Head of caudate nucleus (tissue), 42 donors: Measurements from ENCODE around the gene KRTAP4-7.
"Not testable (repeated sequence)": the region's sequence is repeated elsewhere in the genome, so short reads cannot be mapped to it uniquely, and the experiment has no call there.

Experiments
- DNase-seq, 42 donors: peaks; one replicate each; pipeline versions ENCODE4 v3.0.0 to v3.0.0-alpha.2; 2020 to 2021; ENCODE audit warnings: mixed read lengths in 7 of 42
- intact Hi-C: fragments of 100-400 bp; cut with DNase I; formaldehyde crosslinking; loops from one replicate; pipeline ENCODE4 v1.15.0; 2022

Gene KRTAP4-7

DNA sequence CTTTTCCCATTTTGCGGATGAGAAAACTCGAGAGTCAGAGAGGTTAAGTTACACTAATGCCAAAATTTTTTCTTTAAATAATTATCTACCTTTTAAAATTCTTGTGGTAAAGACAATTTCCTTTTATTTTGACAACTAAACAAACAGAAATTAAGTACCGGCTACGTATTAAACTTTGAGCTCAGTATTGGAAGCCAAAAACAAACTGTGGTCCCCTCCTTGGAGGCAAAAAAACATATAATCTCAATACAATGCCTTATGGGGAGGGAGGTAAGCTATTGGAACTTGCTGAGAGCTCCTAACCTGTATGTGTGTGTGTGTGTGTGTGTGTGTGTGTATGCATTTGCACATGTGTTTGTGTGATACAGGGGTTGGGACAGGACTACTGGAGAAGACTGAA, 20.5 kb upstream of the KRTAP4-7 start:
- intact Hi-C loops, result no loop called here
- DNase-seq, result no peak

DNA sequence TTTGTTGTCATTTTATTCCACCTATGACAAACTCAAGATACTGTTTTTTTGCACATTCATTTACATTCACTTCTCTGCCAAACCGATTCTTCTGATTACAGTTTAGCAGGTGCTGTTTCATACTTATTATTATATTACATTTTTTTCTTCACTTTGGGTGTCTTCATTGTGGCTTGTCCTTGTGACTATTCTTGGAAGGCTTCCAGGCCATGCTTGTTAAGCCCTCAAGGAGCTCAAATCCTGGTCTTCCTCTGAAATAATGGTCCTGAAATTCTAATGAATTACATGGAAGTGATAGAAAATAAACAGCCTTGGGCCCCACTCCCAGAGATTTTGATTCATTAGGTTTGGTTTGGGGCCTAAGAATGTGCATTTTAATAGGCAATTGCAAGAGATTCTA, 19.6 kb upstream of the KRTAP4-7 start:
- no peak for DNase-seq
- intact Hi-C loops, result no loop called here

DNA sequence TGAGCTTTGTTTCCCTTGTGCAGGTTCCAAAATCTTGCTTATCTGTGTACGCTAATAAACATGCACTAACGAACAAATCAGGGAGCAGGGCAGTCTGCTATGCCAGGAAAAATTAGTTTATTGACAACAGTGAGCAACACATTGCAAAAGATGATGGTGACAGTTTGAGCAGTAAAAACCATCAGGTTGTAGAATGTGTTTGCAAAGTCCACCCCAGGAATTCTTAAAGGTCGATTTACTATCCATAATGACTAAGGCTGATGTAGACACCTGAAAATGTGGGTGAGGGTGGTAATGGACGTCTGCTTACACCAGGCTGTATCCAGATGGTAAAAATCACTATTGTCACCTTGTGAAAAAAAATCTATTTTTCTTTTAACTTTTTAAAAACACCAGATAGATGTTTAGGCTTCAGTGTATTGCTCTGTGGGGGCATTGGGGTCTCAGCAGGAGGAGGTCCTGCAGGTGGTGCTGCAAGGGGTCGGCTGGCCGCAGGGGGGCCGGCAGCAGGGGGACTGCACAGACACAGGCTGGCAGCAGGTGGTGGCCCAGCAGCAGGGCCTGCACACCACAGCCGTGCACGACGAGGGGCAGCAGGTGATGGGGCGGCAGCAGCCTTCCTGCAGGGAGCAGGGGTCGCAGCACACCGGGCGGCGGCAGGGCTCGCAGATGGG, 18.8 kb upstream of the KRTAP4-7 start:
- intact Hi-C loops, DNase-seq: not testable (repeated sequence)

DNA sequence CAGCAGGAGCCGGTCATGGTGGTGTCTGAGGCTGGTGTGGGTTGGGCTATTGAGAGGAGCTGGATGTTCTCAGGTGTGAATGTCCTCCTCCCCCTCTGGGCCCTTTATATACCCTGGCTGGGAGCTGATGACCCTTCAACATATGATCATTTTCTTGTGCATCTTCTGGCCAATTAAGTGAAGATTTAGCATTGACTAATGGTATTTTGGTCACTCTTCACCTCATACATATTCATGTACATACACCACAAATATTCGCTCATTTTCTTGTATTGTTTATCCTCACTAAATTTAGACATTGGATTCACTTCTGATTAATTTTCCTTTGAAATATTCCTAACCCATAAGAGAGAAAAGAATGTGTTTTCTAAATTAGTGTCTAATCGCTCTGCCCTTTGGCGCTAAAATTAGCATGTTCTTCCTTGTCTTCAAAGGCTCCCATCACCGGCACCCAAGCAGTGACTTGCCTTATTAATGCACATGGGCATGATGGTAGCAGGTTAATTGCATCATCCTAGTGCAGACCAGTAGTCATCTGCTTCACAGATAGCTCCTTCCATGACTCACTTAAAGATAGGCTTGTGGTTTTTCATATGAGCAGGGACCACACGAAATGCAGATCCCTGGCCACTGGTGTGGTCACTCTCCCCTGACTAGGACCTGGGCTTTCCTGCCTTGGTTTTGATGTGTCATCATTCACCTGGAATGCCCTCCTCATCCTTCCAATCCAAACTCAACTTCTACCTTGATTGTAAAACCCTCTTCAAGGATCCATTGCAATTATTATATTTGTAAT, 17.9 kb upstream of the KRTAP4-7 start, which contains the start of gene KRTAP2-4:
Gene KRTAP2-4 (minus strand): TSS at position 51 of the 796 bp plus-strand sequence. CDS start 34 bp downstream, at position 17.
- DNase-seq, result no peak
- intact Hi-C loops, result no loop called here

DNA sequence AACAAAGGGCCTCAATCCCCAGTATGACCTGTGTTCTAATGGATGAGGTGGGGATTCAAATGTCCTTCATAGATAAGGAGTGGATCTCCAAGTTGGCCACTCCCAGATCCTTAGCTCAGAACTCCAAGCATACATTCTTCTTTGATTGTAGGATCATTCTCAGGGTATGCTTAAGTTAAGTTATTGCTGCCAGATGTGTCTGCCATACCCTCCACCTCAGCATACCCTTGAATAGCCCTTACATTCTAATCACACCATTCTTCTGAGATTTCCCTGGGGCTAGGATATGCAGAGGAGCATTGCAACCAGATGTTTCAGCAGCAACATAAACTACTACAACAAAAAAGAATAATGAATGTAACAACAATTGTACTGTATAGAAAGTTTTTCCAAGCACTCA, 16.7 kb upstream of the KRTAP4-7 start:
- intact Hi-C loops, result no loop called here
- DNase-seq, result no peak

DNA sequence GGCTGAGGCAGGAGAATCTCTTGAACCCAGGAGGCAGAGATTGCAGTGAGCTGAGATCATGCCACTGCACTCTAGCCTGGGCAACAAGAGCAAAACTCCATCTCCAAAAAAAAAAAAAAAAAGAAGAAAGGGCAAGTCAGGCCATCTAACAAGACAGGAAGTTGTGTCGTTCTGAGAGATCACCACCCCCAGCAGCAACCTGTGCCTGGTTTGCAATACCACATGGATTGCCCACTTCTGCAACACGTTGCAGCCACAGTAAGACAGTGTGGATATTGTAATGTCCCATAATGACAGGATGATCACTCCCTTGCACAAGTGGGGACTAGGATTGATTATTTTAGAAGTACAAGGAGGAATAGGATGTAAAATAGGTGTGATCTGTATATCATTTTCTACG, 14.9 kb upstream of the KRTAP4-7 start:
- no peak for DNase-seq
- intact Hi-C loops, result no loop called here

DNA sequence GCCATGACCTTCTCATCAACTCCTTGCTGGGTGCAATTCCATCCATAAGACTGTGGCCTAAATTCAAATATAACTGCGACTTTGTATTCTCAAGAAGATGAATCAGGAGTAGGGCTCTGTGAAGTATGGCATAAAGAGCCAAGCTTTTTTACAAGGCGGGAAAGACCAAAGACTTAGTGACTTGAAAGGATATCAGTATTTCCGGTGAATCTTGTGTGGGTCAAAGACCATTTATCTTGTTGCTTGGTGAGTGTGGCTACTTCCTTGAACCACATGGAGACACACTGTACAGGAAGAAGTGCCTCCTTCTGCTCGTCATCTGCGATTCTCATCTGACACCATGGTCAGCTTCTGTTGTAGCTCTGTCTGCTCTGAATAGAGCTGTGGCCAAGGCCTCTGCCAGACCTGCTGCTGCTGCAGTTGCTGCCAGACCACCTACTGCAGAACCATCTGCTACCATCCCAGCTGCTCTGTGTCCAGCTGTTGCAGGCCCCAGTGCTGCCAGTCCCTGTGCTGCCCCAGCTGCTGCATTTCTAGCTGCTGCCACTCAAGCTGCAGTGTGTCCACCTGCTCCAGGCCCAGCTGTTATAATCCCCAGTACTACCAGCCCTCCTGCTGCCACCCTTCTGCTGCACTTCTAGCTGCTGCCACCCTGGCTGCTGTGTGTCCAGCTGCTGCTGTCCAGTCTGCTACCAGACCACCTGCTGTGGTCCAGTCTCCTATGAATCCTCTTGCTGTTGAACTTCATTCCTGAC, 12.2 kb upstream of the KRTAP4-7 start:
- no peak for DNase-seq
- intact Hi-C loops, result no loop called here

DNA sequence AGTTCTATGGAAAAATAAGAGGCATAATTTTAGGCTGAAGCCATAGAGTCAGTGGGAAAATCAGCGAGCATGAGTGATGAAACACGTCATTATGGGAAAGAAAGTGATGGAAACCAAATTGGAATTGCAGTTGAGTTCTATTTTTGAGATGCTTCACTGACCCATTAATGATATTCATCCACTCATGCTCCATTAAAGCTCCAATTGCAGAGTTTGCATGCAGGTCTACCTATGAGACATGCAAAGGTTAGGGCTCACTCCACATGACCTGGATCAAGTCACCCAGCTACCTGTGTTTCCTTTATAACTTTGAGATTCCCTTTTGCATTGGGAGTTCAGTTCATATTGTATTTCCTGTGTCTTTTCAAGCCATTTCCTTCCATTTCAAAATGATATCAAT, 10.3 kb upstream of the KRTAP4-7 start:
- no peak for DNase-seq
- intact Hi-C loops, result no loop called here

DNA sequence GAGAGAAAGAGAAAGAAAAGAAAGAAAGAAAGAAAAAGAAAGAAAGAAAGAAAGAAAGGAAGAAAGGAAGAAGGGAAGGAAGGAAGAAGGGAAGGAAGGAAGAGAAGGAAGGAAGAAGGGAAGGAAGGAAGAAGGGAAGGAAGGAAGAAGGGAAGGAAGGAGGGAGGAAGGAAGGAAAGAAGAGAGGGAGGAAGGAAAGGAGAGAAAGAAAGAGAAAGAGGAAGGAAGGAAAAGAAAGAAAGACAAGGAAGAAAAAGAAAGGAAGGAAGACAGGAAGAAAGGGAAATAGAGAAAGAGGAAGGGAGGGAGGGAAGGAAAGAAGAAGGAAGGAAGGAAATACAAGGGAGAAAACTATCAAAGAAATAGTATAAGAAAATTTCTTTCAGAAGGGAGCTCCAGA, 7.2 kb upstream of the KRTAP4-7 start:
- intact Hi-C loops, result no loop called here
- no peak for DNase-seq

DNA sequence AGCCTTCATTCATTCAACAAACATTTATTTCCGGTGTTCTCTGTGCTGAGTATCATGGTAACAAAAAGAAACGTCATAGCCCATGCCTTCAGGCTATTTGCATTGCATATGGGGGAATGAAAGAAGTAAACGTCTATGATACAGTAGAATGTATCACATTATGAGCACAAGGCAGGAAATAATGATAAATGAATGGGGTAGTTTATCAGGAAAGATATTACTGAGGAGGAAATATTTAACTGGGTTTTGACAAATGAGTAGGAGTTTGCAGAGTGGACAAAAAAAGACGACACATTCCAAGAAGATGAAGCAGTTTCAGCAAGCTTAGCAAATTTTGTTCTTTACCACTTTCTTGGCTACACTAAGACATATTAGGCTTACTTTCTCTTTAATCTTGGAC, 1.3 kb upstream of the KRTAP4-7 start:
- intact Hi-C loops, result no loop called here
- no peak for DNase-seq

DNA sequence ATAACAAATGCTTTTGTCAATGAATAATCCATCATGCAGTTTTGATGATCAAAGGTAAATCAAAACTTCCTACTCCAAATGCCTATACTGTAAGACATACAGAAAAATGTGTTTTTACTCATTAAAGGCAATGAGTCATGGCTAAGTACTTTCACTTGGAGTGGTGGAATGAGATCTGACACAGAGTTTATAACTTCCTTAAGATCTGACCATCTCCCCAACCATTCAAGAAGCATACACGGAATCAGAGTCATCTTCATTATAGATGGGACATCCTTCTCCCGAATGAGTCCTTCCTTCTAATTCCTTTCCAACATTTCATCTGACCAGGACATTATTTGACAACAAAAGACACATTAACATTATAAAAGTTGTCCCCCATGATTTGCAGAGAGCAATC, 523 bp upstream of the KRTAP4-7 start:
- intact Hi-C loops, DNase-seq: not testable (repeated sequence)

DNA sequence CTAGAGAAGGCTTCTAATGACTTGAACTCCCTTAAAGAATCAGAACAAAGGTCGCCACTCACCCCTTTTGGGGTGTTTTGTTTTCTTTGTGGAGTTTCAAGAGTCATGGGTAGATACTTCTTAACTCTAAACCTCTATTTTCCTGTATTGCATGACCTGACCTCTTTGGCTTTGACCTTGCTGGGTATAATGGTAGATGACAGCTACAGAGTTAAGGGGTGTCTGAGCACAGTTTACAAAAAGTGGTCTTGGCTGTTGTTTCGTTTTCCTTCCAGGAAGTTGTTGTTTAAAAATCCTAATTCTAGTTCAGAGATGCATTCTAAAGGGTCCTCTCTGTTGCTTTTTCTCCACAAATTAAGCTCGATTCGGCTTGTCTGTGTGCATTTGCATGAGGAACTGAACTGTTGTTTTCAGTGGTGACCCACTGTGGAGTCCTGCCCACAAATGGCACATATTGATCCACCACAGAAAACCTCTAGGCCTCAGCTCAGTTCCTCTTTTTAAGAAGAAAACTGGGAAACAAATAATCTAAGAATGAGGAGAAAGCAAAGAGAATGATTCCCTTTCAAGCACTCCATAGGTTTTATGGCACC, 4.9 kb downstream of the KRTAP4-7 start:
- DNase-seq, intact Hi-C loops: not testable (repeated sequence)

DNA sequence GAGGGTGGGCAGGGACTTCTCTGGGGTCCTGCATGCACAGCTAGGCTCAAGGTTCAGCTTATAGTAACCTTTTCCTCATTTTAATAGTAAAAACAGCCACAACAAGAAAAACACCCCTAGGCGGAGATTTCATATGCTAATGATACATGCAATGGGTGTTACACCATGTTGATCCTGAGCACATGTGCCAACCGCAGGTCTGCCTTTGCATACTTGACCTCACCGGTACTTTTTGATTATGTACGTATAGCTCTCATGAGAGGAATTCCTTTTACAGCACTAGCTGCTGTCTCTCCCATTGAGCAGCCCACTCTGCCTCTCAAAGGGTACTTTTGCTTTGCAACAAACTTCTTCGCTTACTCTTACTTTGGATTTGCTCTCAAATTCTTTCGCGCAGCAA, 12.1 kb downstream of the KRTAP4-7 start:
- no peak for DNase-seq
- intact Hi-C loops, result no loop called here

DNA sequence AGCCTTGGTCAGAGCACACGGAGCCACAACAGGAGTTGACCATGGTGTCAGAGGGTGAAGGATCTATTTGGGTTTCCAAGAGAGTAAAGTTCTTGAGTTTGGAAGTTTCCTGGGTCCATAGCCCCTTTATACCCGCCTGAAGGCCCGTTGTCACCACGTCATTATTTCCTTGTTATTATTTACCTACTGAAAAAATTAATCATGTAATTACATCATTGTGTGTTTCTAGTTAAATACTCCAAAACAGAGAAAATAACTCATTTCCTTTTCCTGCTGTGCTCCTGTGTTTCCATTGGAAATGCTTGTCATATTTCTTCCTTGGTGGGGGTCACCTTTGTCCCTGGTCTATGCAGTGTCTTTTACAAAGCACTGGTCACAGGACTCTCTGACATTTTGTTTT, 14.1 kb downstream of the KRTAP4-7 start, which contains the start of gene KRTAP4-8:
Gene KRTAP4-8 (minus strand): TSS at position 101 of the 400 bp plus-strand sequence. CDS start 58 bp downstream, at position 43.
- intact Hi-C loops, result no loop called here
- no peak for DNase-seq

DNA sequence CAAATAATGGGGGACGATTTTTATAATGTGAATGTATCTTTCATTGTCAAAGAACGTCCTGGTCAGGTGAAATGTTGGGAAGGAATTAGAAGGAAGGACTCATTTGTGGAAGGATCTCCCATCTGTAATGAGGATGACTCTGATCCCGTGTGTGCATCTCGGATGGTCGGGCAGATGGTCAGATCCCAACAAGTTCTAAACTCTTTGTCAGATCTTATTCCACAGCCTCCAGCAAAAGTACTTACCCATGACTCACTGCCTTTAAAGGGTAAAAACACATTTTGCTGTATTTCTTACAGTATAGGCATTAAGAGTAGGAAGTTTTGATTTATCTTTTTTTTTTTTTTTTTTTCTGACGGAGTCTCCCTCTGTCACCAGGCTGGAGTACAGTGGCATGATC, 14.5 kb downstream of the KRTAP4-7 start:
- DNase-seq, result no peak
- intact Hi-C loops, result no loop called here

DNA sequence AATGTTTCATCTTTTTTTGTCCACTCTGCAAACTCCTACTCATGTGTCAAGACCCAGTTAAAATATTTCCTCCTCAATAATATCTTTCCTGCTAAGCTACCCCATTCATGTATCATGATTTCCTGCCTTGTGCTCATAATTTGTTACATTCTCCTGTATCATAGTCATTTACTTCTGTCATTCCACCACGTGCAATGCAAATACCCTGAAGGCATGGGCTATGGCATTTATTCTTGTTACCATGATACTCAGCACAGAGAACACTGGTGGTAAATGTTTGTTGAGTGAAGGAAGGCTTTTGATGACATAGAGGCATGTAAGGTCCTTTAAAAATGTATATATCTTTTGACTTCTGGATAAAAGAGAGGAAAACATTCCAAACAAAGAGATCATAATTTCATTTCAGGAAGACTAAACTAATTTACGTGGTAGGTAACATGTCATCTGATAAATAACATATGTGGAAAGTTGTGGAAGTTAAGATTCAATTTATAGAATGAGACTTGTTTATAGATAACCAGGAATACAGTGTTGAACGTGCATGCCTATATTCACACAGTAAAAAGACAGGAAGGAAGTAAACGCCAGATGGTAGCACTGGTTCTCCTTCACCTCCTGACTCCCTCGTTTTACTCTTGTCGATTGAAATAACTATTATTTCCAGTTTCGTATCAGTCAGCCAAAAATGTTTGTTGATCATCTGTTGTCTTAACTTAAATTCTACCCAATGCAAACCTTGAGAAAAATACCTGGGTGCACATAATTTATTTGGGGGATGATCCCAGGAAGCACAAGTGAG, 15.9 kb downstream of the KRTAP4-7 start:
- DNase-seq, intact Hi-C loops: not testable (repeated sequence)

DNA sequence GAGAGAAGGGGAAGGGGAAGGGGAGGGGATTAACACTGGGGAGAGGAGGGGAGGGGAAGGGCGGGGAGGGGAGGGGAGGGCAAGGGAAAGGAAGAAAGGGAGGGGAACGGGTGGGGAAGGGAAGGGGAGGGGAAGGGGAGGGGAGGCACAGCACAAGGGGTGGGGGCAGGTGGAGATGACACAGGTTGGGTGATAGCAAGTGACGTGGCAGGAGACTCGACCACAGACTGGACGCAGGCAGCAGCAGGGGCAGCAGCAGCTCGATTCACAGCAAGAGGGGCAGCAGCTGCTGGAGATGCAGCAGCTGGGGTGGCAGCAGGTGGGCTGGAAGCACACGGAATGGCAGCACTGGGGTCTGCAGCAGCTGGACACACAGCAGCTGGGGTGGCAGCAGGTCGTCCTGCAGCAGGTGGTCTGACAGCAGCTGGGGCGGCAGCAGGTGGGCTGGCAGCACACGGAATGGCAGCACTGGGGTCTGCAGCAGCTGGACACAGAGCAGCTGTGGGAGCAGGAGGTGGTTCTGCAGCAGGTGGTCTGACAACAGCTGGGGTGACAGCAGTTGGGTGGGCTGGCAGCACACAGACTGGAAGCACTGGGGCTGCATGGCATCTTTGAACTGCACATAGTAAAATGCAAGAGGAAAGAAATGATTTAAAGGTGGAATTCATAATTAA, 17.8 kb downstream of the KRTAP4-7 start, which contains the start of gene KRTAP4-16:
Gene KRTAP4-16 (minus strand): TSS at position 624 of the 674 bp plus-strand sequence. CDS start 0 bp downstream, at position 624.
- DNase-seq, result no peak
- intact Hi-C loops, result no loop called here

DNA sequence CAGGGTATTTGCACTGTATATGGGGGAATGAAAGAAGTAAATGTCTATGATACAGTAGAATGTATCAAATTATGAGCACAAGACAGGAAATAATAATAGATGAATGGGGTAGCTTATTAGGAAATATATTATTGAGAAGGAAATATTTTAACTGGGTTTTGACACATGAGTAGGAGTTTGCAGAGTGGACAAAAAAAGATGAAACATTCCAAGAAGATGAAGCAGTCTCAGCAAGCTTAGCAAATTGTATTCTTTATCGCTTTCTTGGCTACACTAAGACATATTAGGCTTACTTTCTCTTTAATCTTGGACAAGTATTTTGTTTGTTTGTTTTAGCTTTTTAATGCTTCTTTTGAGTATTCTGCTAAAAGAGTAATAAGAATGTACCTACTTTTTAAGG, 19.9 kb downstream of the KRTAP4-7 start:
- intact Hi-C loops, result no loop called here

More for the DNA sequence above, 19.9 kb downstream of the KRTAP4-7 start:
- no peak for DNase-seq
